Esophagus muscularis mucosa (tissue), 4 donors: ENCODE measurements around the gene WDR19.

Experiments
- CTCF ChIP-seq, 3 experiments: fragments of 200-600 bp in 2 of 3; fragments of 450-650 bp in 1 of 3; sonication (generic) in 2 of 3; IDR thresholded peaks; one replicate each; pipeline ENCODE4 v1.5.1; 2017 to 2019; ENCODE audit warnings: antibody characterized with exemption in 3 of 3, mild to moderate bottlenecking in 2 of 3, moderate library complexity in 1 of 3
- EP300 ChIP-seq: sonication (generic); formaldehyde crosslinking; IDR thresholded peaks from one replicate; pipeline ENCODE4 v1.6.1; 2017; ENCODE audit warnings: antibody characterized with exemption
- POLR2A ChIP-seq: fragments of 450-650 bp; IDR thresholded peaks from one replicate; pipeline ENCODE4 v1.6.1; 2017; ENCODE audit warnings: antibody characterized with exemption, moderate library complexity, mild to moderate bottlenecking, low read depth

GRCh38 chr4:39243462-39243861, 61.1 kb downstream of the WDR19 start:
- TF ChIP-seq POLR2A (no peak), EP300 (no peak), CTCF (IDR thresholded peaks at IDR 0.05) (no peak)
